OCI-LY1 (cell line): ENCODE results near the gene OR2AT4.

ENCODE experiments used
- CTCF ChIP-seq: fragments of 200-600 bp; sonication (generic), shearing (Covaris generic); IDR thresholded peaks from 2 replicates; pipeline ENCODE4 v1.5.1; 2017; ENCODE audit warnings: mild to moderate bottlenecking, antibody characterized with exemption, low read length, moderate library complexity, mixed read lengths
- EZH2 ChIP-seq: fragments of 200-600 bp; sonication (generic), shearing (Covaris generic); IDR thresholded peaks from 2 replicates; pipeline ENCODE4 v1.8.0; 2017; ENCODE audit warnings: borderline replicate concordance, mixed run types, mild to moderate bottlenecking, antibody characterized with exemption, low read length, moderate library complexity, mixed read lengths

GRCh38 chr11:75143420-75143731 is 46.7 kb upstream of the OR2AT4 start:
- TF ChIP-seq CTCF, result no peak
- no peak for TF ChIP-seq EZH2
